Aorta (tissue), 5 donors: ENCODE results near the gene AKR1D1. TPM values are rescaled to one million over a fixed set of nuclear protein-coding genes. Genes with fewer than 3 reads are reported as not detected.
"Not testable (repeated sequence)": the region's sequence is repeated elsewhere in the genome, so short reads cannot be mapped to it uniquely, and the experiment has no call there.

Source experiments
- ATAC-seq: fragments of 200-7000 bp; cut with Tn5 transposase; one replicate; pipeline ENCODE4 v1.9.1; 2022; ENCODE audit warnings: moderate library complexity; ENCODE audit not compliant: low FRiP score
- DNase-seq, 2 donors: peaks; one replicate each; pipeline ENCODE4 v3.0.0-alpha.2; 2020
- H3K27ac ChIP-seq, 2 donors: one replicate each; pipeline ENCODE4 v1.5.1; 2013; ENCODE audit warnings: low read length in 2 of 2, mild to moderate bottlenecking in 2 of 2, moderate library complexity in 2 of 2, control low read depth in 1 of 2, inconsistent platforms in 1 of 2, low read depth in 1 of 2
- H3K27me3 ChIP-seq, 2 donors: one replicate each; pipeline ENCODE4 v1.6.1; 2013; ENCODE audit warnings: control low read depth in 1 of 2, low read length in 1 of 2, mild to moderate bottlenecking in 1 of 2, moderate library complexity in 1 of 2; ENCODE audit not compliant: insufficient read depth in 2 of 2, control insufficient read depth in 1 of 2
- H3K36me3 ChIP-seq, 2 donors: one replicate each; pipeline ENCODE4 v1.6.1; 2013; ENCODE audit warnings: control low read depth in 1 of 2, low read length in 1 of 2, mild to moderate bottlenecking in 1 of 2; ENCODE audit not compliant: insufficient read depth in 2 of 2, control insufficient read depth in 1 of 2
- H3K4me1 ChIP-seq, 2 donors: one replicate each; pipeline ENCODE4 v1.6.1; 2013; ENCODE audit warnings: low read length in 2 of 2, control low read depth in 1 of 2, mild to moderate bottlenecking in 1 of 2, moderate library complexity in 1 of 2; ENCODE audit not compliant: insufficient read depth in 2 of 2, control insufficient read depth in 1 of 2
- H3K4me3 ChIP-seq, 2 donors: one replicate each; pipeline ENCODE4 v1.5.1; 2013; ENCODE audit warnings: low read length in 2 of 2, control low read depth in 1 of 2, mild to moderate bottlenecking in 1 of 2
- H3K9me3 ChIP-seq: one replicate; pipeline ENCODE4 v1.6.1; 2013; ENCODE audit warnings: mild to moderate bottlenecking, low read length; ENCODE audit not compliant: control insufficient read depth
- WGBS, 2 donors: extraction: QIAGEN DNeasy Blood & Tissue Kit; methylation state at CpG; one replicate each; pipeline ENCODE4 v1.1.7; 2013; 5-methylcytosine and 5-hydroxymethylcytosine counted together
- intact Hi-C, 2 donors: fragments of 100-400 bp; cut with DNase I; formaldehyde crosslinking; loops; one replicate each; pipeline versions ENCODE4 v1.14.2 to v1.15.0; 2022
- polyA plus RNA-seq, 2 donors: library from polyadenylated mRNA; stranded (reverse); fragments of 200-250 nt; gene quantifications; one replicate each; pipeline ENCODE4 v1.2.3, GENCODE V29; 2013
- total RNA-seq, 2 donors: library from RNA; stranded (reverse); fragmentation: NEBNext Ultra II Directional; extraction: Animal tissue kit (Norgen Biotek cat#: 25700); gene quantifications; one replicate each; pipeline ENCODE4 v1.2.1, GENCODE V29; 2021
- donor health status: healthy with polysubstance abuse.
- donor health status: Bipolar disorder and iron deficiency.
- donor health status: DM: no; HTN: no; CAD: no.
- donor health status: DM: no; HTN: no; CAD: no.
- donor health status: DM: yes; HTN: yes; CAD: no.

Gene AKR1D1
- total and polyA plus RNA-seq, 4 donors: not detected

DNA sequence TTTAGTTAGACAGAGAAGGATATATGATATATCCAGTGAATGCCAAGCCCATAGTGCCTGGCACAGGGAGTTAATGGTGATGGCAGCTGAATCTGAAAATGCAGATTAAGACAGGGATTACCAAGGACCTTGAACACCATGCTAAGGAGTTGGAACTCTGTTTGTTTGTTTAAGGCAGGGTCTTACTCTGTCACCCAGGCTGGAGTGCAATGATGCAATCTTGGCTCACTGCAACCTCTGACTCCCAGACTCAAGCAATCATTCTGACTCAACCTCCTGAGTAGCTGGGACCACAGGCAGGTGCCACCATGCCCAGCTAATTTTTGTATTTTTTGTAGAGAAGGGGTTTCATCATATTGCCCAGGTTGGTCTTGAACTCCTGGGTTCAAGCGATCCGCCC is 1.6 kb downstream of the AKR1D1 start:
- H3K4me3 ChIP-seq: no peak overlapping the region
- ATAC-seq (no peak), DNase-seq (no peak)
- H3K27ac ChIP-seq: no peak overlapping the region
- H3K27me3 ChIP-seq: no peaks in the 10 kb centered on the region
- WGBS, 2 donors: 99 to 100% methylated on average over 2 of the region's 2 CpGs
- H3K9me3 ChIP-seq: no peaks in the 10 kb centered on the region
- H3K36me3 ChIP-seq: no peaks in the 10 kb centered on the region
- intact Hi-C loops: no loop called here
- H3K4me1 ChIP-seq: no peaks in the 10 kb centered on the region

GRCh38 chr7:138079137-138079536 is 2.9 kb downstream of the AKR1D1 start:
- no peaks in the 10 kb centered on the region for H3K9me3 ChIP-seq
- H3K4me3 ChIP-seq: no peak overlapping the region
- H3K4me1 ChIP-seq: no peaks in the 10 kb centered on the region
- no peak for ATAC-seq
- 88 to 90% methylated on average over 1 of the region's 1 CpG for WGBS, 2 donors
- no peaks in the 10 kb centered on the region for H3K27me3 ChIP-seq
- DNase-seq: no peak
- no peak overlapping the region for H3K27ac ChIP-seq
- intact Hi-C loops: no loop called here
- no peaks in the 10 kb centered on the region for H3K36me3 ChIP-seq

GRCh38 chr7:138081868-138082267 is 5.6 kb downstream of the AKR1D1 start:
- ATAC-seq (no peak), DNase-seq (no peak)
- no peaks in the 10 kb centered on the region for H3K27me3 ChIP-seq
- H3K4me3 ChIP-seq: no peak overlapping the region
- 82 to 87% methylated on average over 4 of the region's 4 CpGs for WGBS, 2 donors
- H3K9me3 ChIP-seq: no peaks in the 10 kb centered on the region
- no peak overlapping the region for H3K27ac ChIP-seq
- H3K4me1 ChIP-seq: no peaks in the 10 kb centered on the region
- no peaks in the 10 kb centered on the region for H3K36me3 ChIP-seq
- intact Hi-C loops: no loop called here

GRCh38 chr7:138083859-138084258 is 7.6 kb downstream of the AKR1D1 start:
- Histone ChIP-seq H3K4me3 (no peak overlapping the region), H3K27ac (no peak overlapping the region), H3K27me3 (no peaks in the 10 kb centered on the region), H3K36me3 (no peaks in the 10 kb centered on the region), H3K9me3 (no peaks in the 10 kb centered on the region), H3K4me1 (no peaks in the 10 kb centered on the region)
- no peak for DNase-seq
- no peak for ATAC-seq
- 46 to 64% methylated on average over 3 of the region's 3 CpGs for WGBS, 2 donors
- intact Hi-C loops: no loop called here

DNA sequence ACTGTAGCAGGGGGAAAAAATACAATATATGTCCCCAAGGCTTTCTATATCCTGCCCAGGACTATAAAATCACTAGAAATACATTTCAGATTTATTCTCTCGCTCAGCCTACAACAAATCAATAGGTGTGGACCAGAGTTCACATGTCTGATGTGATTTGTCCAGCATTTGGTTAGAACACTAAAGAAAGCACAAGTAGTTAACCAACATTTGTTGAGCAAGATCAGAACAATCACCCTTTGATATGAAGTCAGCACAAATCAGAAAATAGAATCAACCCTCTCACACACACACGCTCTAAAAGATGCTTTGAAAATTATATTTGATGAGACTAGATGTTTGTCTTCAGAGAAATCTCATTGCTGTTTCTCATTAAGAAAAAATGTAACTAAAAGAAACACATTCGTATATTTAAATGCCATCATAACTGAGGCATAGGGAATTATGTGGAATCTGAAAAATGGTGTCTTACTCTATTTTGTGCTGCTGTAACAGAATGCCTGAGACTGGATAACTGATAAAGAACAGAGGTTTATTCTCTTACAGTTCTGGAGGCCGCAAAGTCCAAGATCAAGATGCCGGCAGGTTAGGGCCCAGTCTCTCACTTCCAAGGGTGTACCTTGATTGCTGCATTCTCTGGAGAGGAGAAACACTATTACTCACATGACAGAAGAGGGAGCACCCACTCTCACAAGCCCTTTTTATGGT is 10.5 kb downstream of the AKR1D1 start:
- DNase-seq: no peak
- WGBS, 2 donors: 88 to 89% methylated on average over 5 of the region's 5 CpGs
- H3K27me3 ChIP-seq: no peaks in the 10 kb centered on the region
- no peak overlapping the region for H3K27ac ChIP-seq
- no peaks in the 10 kb centered on the region for H3K36me3 ChIP-seq
- ATAC-seq: no peak
- intact Hi-C loops: no loop called here
- H3K4me3 ChIP-seq: no peak overlapping the region
- no peaks in the 10 kb centered on the region for H3K4me1 ChIP-seq
- no peaks in the 10 kb centered on the region for H3K9me3 ChIP-seq

- WGBS, 2 donors: 90 to 93% methylated on average over 9 of the region's 9 CpGs
- Histone ChIP-seq H3K27ac (no peak overlapping the region), H3K36me3 (no peaks in the 10 kb centered on the region), H3K4me3 (no peak overlapping the region), H3K4me1 (no peaks in the 10 kb centered on the region), H3K9me3 (no peaks in the 10 kb centered on the region), H3K27me3 (no peaks in the 10 kb centered on the region)
- intact Hi-C loops: no loop called here
- DNase-seq (no peak), ATAC-seq (no peak)
These were observed 13.0 kb downstream of the AKR1D1 start for GRCh38 chr7:138089080-138089901.

DNA sequence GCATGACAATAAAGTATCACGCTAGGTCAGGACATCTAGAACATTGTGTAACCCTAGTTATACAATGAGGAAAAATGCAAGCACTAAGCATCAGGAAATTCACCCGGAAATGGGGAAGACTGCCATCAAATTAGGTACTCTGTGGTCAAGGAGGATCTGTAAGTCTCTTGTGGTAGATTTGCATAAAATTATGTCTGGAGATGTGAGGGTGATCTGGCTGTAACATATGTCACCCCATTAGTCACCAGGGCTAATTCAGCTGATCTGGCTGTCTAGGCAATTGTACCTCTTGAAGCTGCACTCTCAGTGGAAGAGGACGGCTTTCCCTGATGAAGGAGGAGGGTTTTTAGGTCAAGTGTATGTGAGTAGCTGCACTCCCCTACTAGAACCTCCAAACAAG is 14.8 kb downstream of the AKR1D1 start:
- no peaks in the 10 kb centered on the region for H3K36me3 ChIP-seq
- H3K27ac ChIP-seq: no peak overlapping the region
- no peaks in the 10 kb centered on the region for H3K27me3 ChIP-seq
- 76 to 81% methylated on average over 3 of the region's 3 CpGs for WGBS, 2 donors
- H3K4me1 ChIP-seq: no peaks in the 10 kb centered on the region
- H3K4me3 ChIP-seq: no peak overlapping the region
- no peaks in the 10 kb centered on the region for H3K9me3 ChIP-seq
- intact Hi-C loops: no loop called here
- ATAC-seq (no peak), DNase-seq (no peak)

DNA sequence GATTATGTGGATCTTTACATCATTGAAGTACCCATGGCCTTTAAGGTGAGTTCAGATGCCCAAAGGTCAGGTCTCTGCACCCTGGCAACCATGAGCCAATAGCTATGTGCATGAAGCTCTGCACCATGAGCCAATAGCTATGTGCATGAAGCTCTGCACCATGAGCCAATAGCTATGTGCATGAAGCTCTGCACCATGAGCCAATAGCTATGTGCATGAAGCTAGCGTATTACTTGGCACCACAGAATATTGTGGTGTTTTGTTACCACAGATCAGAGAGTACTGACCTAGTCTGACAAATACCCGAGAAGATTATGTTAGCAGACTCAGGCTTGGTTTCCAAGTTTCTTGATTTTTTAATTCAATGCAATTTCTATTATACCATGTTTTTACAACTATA is 15.6 kb downstream of the AKR1D1 start:
- H3K27me3 ChIP-seq, DNase-seq, H3K36me3 ChIP-seq, ATAC-seq, H3K27ac ChIP-seq, intact Hi-C loops, H3K9me3 ChIP-seq, H3K4me3 ChIP-seq, H3K4me1 ChIP-seq: not testable (repeated sequence)
- 59 to 71% methylated on average over 2 of the region's 2 CpGs for WGBS, 2 donors

DNA sequence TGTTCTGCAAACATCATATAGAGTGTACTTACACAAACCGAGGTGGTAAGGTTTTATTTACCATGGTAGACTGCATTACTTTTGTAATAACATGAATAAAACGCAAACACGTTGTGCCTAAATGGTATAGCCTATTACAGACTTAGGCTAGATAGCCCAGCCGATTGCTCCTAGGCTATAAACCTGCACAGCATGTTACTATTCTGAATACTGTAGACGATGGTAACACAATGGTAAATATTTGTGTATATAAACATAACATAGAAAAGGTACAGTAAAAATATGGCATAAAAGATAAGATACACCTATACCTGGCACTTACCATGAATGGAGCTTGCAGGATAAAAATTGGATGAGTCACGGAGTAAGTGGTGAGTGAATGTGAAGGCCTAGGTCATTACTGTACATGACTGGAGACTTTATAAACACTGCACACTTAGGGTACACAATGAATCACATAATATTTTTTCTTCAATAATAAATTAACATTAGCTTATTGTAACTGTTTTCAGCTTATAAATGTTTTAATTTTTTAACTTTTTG is 16.3 kb downstream of the AKR1D1 start:
- intact Hi-C loops: no loop called here
- H3K9me3 ChIP-seq: no peaks in the 10 kb centered on the region
- no peaks in the 10 kb centered on the region for H3K36me3 ChIP-seq
- no peak for DNase-seq
- no peaks in the 10 kb centered on the region for H3K4me1 ChIP-seq
- 81 to 85% methylated on average over 6 of the region's 6 CpGs for WGBS, 2 donors
- H3K27me3 ChIP-seq: no peaks in the 10 kb centered on the region
- no peak for ATAC-seq
- H3K4me3 ChIP-seq: no peak overlapping the region
- no peak overlapping the region for H3K27ac ChIP-seq
